ENCODE results near the gene NACAD.

Gene NACAD

DNA sequence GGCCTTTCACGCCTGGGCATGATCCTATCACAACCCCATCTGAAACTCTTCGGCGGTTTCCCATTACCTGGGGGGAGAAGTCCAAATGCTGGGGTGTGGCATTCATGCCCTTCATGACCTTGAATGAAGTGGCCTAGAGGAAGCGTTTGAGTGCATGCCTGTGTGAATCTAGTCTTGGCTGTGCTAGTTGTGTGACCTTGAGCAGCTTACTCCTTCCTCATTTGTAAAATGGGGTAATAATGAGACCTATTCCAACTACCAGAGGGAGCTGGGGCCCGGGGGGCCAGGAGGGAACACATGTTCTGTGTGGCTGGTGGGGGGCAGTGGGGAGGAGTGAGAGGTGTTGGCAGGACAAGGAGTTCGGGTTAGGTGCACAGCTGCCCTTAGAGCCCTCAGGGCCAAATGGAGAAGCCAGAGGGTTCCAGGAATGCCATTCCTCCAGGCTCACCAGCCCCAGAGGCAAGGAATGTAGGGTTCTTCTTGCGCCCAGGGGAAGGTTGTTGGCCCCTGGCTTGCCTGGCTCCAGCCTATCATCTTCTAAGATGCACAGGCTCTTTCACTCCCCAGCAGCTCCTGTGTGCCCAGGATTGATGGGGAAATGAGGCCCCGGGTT lies 44.0 kb upstream of the NACAD start:
- H3K9ac ChIP-seq, result no peak overlapping the region
- H3K9me3 ChIP-seq (ENCODE audit: control insufficient read depth, low read length), result no peaks in the 10 kb centered on the region
- no peak for TF ChIP-seq CTCF (IDR thresholded peaks at IDR 0.05)
- no peaks in the 10 kb centered on the region for H3K36me3 ChIP-seq (ENCODE audit: control insufficient read depth, insufficient read depth, low read length)
- H3K27ac ChIP-seq, result no peak overlapping the region
- no peak overlapping the region for H3K4me2 ChIP-seq (ENCODE audit: low read length)
- H3K27me3 ChIP-seq (ENCODE audit: control insufficient read depth, insufficient read depth, low read length), result no peaks in the 10 kb centered on the region
- no peaks in the 10 kb centered on the region for H3K79me2 ChIP-seq
- no peak overlapping the region for H3K4me3 ChIP-seq (ENCODE audit: low read depth, low read length)
- H3K4me1 ChIP-seq, result no peaks in the 10 kb centered on the region
- H2AFZ ChIP-seq, result no peak overlapping the region

GRCh38 chr7:45131891-45132290 lies 43.1 kb upstream of the NACAD start:
- Histone ChIP-seq H3K79me2 (no peaks in the 10 kb centered on the region), H3K36me3 (ENCODE audit: control insufficient read depth, insufficient read depth, low read length) (no peaks in the 10 kb centered on the region), H3K4me1 (no peaks in the 10 kb centered on the region), H3K27ac (no peak overlapping the region), H3K9ac (no peak overlapping the region), H2AFZ (no peak overlapping the region), H3K9me3 (ENCODE audit: control insufficient read depth, low read length) (no peaks in the 10 kb centered on the region), H3K4me3 (ENCODE audit: low read depth, low read length) (no peak overlapping the region), H3K27me3 (ENCODE audit: control insufficient read depth, insufficient read depth, low read length) (no peaks in the 10 kb centered on the region), H3K4me2 (ENCODE audit: low read length) (no peak overlapping the region)
- TF ChIP-seq CTCF (IDR thresholded peaks at IDR 0.05), result no peak

GRCh38 chr7:45130910-45131309 lies 42.1 kb upstream of the NACAD start:
- Histone ChIP-seq H3K4me2 (ENCODE audit: low read length) (no peak overlapping the region), H3K27ac (no peak overlapping the region), H3K36me3 (ENCODE audit: control insufficient read depth, insufficient read depth, low read length) (no peaks in the 10 kb centered on the region), H3K9ac (no peak overlapping the region), H3K4me1 (no peaks in the 10 kb centered on the region), H3K4me3 (ENCODE audit: low read depth, low read length) (no peak overlapping the region), H3K27me3 (ENCODE audit: control insufficient read depth, insufficient read depth, low read length) (no peaks in the 10 kb centered on the region), H3K79me2 (no peaks in the 10 kb centered on the region), H3K9me3 (ENCODE audit: control insufficient read depth, low read length) (no peaks in the 10 kb centered on the region), H2AFZ (no peak overlapping the region)
- TF ChIP-seq CTCF (IDR thresholded peaks at IDR 0.05), result no peak

- no peak overlapping the region for H3K4me3 ChIP-seq (ENCODE audit: low read depth, low read length)
- no peaks in the 10 kb centered on the region for H3K79me2 ChIP-seq
These were observed 41.1 kb upstream of the NACAD start for GRCh38 chr7:45129906-45130305.

More at GRCh38 chr7:45129906-45130305, 41.1 kb upstream of the NACAD start:
- Histone ChIP-seq H3K27me3 (ENCODE audit: control insufficient read depth, insufficient read depth, low read length) (no peaks in the 10 kb centered on the region), H3K9me3 (ENCODE audit: control insufficient read depth, low read length) (no peaks in the 10 kb centered on the region), H2AFZ (no peak overlapping the region), H3K27ac (no peak overlapping the region), H3K4me1 (no peaks in the 10 kb centered on the region), H3K9ac (no peak overlapping the region), H3K4me2 (ENCODE audit: low read length) (no peak overlapping the region), H3K36me3 (ENCODE audit: control insufficient read depth, insufficient read depth, low read length) (no peaks in the 10 kb centered on the region)
- no peak for TF ChIP-seq CTCF (IDR thresholded peaks at IDR 0.05)

Measured in parathyroid adenoma (tissue), 2 donors.